Non-pigmented ciliary epithelial cell (primary cell): ENCODE data around the gene SMIM24.

Experiments
- DNase-seq: peaks from one replicate; pipeline ENCODE4 v3.0.0-alpha.2; 2010; ENCODE audit warnings: low read depth

SMIM24 gene

DNA sequence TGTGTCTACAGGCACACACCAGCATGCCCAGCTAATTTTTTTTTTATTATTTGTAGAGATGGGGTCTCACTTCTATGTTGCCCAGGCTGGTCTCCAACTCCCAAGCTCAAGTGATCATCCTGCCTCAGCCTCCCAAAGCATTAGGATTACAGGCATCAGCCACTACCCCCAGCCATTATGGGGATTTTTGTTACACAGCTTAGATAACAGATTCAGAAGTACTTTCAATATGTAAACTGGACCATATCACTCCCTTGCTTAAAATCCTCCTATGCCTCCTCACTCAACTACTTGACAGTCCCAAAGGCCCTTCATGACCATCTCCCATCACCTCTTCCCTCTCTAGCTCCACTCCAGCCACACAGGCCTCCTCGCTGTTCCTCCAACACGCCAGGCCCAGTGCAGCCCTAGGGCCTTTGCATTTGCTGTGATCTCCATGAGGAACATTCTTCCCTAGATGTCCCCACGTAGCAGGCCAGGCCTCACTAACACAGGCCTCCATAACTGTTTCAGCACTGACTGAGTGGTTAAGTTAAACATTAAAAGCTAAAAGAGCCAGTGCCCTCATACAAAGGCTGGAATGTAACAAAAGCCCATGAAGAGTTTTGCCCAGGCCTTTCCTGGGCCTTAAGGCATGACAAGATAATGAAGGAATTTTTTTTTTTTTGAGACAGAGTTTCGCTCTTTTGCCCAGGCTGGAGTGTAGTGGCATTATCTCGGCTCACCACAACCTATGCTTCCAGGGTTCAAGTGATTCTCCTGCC, 17.6 kb upstream of the SMIM24 start:
- DNase-seq, result no peak

DNA sequence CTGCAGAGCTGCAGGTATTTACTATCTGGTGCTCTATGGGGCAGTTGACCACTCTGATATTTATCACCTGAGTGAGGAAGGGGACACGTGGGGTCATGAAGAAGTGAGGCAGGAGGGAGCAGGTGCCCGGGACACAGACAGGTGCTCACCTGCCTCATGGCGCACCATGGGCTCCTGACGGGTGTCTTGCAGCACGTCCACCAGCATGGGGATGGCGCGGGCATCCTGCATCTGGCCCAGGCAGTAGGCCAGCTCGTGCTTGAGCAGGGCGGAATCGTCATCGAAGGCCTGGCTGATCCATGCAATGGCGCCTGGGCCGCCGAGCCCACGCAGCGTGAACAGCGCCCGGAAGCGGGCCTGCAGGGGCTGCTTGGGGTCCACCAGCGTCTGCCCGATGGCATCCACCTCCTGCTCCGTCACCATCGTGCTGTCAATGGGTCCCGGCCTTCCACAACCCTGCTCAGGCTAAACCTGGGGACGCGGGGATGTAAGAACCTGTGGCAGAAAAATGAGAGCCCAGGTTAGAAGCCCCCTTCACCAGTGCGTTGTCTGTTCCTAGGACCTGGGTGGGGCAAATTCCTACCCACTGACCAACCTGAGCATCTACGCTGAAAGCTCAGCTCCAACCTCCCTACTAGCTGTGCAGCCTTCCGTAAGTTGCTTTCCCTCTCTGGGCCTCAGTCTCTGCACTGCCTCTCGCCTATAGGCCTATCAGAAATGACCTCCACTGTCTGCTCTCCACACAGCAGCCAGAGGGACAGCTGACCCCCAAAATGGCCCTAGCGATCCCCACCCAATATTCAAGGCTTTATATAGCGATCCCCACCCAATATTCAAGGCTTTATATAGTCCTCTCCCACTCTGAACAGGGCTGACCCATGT, 16.3 kb upstream of the SMIM24 start:
- DNase-seq, result no peak

DNA sequence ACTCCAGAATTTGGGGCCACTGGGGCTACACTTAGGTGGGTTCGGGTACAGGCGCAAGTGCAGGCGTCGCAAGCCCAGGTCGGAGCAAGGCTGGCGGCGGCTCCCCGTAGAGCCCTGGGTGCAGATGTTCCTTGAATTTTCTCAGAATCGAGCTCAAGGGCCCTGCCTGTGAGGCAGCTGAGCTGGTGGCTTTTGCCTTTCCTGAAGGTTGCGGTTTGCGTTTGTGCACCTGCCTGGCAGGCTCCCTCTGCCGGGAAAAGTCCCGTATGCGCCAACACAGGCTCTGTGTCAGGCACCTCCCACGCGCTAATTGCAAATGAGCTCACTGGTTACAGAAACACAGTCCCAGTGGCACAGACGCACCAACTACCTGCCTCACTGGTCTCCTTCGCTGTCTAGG, 14.2 kb upstream of the SMIM24 start:
- no peak for DNase-seq

DNA sequence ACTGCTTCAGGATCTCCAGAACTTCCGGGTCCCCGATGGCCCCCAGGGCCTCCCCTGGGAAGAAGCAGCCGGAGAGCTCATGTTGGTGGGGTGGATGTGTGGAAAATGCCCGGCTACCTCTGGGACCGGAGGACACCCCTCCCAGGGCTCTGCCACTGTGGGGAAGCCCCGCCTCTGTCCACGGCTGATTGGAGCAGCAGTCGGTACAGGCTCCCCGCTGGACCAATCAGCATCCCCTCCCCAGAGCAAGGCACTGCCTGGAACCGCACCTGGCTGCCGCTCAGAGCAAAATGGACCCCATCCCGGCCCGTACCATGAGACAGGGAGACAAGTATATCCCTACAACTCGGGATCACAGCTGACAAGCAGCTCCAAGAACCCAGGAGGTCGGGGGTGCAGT, 13.7 kb upstream of the SMIM24 start:
- DNase-seq, result no peak

DNA sequence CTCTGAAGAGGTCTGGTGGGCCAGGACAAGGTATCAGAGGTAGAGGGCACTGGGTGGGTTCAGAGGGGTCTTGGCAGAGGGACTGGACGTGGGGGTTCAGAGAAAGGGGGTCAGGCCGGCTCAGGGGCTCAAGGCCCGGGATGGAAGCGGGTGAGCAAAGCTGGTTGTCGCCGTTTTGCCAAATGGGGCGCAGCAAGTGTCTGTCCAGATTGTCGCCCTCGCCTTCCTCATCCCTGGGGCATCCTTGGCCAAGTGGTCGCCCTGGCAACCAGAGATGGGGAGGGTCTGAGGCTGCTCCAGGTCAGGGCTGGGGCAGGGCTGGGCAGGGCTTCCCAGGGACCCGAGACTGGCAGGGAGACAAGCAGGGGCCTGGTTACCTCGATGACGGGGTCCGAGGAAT, 13.3 kb upstream of the SMIM24 start:
- no peak for DNase-seq

DNA sequence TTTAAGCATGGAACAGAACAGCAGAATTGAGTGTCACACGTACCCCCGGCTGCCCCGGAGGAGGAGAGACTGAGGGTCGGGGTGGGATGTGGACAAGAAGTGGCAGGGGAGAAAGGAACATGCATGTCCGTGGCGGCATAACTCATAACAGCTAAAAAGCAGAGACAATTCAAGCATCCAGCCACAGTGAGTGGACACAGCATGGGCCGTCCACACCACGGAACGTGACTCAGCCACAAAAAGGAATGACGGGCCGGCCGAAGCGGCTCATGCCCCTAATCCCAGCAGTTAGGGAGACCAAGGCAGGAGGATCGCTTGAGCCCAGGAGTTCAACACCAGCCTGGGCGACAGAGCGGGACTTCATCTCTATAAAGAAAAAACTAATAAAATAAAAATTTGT, 12.6 kb upstream of the SMIM24 start:
- no peak for DNase-seq

DNA sequence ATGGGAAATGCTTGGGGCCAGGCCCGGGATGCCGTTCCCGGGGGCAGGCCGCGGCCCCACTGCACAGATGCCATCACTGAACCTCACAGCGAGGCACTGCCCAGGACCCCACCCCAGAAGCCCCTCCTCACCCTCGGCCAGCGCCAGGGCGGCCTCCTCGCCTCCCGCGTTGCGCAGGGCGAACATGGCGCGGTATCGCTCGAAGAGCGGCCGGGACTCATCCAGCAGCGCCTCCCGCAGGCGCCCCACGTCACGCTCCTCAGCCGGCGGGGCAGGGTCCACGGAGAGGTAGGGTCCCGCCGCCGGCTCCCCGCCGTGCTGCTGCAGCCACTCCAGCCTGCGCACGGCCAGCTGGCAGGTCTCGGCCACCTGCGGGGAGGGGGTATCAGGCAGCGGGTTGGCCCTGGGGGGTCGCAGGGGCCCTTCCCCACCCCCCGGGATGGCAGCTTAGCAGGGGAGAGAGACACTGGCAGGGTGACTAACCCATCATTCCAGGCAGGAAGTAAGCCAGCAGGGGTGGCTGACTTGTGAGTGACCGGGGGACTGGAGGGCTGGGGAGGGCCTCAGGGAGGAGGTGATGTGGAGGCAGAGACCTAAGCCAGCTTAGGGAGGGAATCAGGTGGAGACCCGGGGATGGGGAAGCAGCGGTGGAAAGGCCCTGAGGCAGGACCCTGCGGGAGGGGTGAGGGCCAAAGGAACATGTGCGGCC, 12.0 kb upstream of the SMIM24 start:
- DNase-seq, result no peak

DNA sequence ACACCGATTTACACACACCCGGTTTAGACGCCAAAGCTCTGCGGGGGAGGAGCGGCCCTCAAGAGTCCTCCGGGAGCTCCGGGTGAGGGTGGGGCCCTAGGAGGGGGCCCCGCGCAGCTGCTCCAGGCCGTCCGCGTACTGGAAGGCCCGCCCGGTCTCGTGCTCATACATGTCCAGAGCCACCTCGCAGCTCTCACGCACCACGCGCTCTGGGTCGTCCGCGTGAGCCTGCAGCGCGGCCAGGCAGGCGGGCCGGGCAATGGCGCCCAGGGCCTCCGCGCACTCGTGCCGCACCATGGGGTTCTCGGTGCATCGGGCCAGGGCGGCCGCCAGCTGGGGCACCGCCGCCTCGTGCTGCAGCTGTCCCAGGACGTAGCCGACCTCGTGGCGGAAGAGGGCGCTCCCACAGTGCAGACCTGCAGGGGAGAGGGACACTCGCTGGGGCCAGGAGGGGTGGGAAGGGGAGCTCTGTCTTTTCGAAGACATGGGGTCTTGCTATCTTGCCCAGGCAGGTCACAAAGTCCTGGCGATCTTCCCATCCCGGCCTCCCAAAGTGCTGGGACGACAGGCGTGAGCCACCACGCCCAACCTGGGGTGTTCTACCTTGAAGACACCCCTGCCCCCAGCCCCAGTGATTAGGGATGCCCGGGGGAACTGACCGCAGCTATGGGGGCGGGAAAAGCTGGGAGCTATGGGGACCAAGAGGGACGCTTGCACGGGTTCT, 11.2 kb upstream of the SMIM24 start:
- DNase-seq, result no peak

DNA sequence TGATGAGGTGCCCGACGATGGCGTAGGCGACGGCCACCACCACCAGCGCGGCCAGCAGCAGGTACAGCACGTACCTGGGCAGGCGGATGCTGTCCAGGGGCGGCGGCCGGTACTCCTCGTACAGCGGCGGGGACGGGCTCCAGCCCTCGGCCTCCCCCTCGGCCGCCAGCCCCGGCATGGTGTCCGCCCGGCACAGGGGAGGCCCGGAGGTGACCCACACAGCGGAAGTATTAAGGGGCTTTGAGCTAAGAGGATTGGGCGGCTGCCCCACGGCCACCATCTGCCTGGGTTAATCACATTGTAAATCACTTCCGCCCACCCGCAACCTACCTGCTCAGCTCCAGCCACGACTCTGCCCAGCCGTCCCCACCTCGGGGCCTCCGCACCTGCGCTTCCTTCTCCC, 2.9 kb upstream of the SMIM24 start, which contains the start of gene SMIM44:
Gene SMIM44, minus strand, starts transcription at position 216 of the 403 bp plus-strand sequence. Its CDS starts 38 bp downstream, at position 178.
- DNase-seq, result no peak

DNA sequence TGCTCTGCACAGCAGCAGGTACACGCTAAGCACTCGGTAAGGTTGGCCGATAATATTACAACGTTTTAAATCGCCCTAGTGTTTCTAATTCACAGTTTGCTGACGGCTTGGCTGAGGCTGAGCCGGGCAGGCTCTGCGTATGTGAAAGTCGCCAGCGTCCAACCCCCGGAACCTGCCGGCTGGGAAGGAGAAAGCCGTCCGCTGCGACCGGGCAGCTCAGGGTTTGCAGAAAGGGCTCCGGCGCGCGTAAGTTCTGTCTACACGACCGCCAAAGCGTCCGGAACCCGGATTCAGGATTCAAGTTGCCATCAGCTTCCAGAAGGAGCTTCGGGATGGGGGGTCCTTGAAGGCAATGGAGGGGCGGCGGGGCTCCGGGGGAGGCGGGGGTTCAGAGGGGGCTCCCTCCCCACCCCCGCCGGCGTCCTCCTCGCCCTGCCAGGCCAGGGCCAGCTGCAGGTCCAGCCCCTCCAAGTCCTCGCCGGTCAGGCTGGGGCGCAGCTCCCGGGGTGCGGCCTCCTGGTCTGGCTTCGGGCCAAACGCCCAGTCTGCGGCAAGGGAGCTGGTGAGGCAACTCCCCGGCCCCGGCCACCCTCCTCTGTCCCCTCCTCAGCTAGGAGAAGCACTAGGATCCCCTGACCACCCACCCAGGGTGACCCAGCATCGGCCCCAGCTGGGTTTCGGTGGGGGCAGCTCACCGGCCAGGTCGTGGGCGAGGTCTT, 2.3 kb upstream of the SMIM24 start:
- no peak for DNase-seq

DNA sequence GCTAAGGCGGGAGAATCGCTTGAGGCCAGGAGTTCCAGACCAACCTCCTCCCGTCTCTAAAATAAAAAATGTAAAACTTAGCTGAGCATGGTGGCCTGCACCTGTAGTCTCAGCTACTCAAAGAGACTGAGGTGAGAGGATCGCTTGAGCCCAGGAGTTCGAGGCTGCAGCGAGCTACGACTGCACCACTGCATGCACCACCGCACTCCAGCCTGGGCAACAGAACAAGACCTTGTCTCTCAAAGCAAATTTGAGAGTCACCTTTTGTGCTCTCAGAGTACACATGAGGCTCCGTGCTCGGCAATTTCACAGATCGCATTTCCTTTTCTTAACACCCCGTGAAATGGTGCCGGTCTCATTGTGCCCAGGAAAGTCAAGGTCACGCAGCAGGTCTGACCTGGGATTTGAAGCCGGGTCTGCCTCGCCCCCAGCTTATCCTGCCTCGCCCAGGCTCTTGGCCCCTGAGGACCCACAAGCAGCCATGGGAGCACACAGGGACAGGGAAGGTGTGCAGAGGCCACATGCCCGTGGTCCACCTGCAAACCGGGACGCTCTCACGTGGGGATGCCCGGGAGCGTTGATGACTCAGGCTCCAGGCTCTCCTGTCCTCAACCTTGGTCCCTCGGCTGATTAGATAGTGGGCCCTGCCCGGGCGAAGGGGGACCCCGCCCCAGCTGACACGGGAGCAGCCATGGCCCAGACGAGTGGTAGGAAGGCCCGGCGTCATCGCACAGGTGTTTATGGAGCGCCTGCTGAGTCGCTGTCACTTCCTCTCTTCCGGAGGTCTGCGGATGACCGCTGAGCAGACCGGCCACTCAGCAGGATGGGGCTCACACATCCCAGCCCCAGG, 1.1 kb upstream of the SMIM24 start:
- DNase-seq, result no peak

DNA sequence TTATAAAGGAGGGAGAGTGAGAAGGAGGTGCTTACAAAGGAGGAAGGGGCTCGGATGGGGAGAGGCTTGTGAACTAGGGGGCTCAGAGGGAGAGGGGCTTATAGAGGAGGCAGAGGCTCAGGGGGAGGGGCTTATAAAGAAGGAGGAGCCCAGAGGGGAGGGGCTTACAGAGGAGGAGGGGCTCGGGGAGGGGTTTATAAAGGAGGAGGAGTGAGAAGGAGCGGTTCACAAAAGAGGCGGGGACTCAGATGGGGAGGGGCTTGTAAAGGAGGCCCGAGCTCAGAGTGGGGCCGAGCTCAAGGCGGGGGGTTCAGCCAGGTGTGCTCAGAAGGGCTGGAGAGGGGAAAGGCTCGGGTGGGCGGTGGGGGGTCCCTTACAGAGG, 500 bp downstream of the SMIM24 start:
- DNase-seq, result no peak

DNA sequence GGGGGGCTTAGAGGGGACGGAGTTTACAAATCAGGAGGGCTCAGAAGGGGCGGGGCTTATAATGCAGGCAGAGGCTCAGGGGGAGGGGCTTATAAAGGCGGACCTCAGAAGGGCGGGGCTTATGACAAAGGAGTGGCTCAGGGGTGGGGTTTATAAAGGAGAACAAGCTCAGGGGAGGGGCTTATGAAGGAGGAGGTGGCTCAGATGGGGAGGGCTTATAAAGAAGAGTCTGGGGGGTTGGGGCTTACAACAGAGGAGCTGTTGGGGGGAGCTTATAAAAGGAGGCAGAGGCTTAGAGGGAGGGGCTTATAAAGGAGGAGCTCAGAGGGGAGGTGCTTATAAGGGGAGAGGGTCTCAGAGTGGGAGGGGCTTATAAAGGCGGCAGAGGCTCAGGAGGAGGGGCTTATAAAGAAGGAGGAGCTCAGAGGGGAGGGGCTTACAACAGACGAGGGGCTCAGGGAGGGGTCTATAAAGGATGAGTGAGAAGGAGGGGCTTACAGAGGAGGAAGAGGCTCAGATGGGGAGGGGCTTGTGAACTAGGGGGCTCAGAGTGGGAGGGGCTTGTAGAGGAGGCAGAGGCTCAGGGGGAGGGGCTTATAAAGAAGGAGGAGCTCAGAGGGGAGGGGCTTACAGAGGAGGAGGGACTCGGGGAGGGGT, 1.0 kb downstream of the SMIM24 start:
- DNase-seq, result no peak

DNA sequence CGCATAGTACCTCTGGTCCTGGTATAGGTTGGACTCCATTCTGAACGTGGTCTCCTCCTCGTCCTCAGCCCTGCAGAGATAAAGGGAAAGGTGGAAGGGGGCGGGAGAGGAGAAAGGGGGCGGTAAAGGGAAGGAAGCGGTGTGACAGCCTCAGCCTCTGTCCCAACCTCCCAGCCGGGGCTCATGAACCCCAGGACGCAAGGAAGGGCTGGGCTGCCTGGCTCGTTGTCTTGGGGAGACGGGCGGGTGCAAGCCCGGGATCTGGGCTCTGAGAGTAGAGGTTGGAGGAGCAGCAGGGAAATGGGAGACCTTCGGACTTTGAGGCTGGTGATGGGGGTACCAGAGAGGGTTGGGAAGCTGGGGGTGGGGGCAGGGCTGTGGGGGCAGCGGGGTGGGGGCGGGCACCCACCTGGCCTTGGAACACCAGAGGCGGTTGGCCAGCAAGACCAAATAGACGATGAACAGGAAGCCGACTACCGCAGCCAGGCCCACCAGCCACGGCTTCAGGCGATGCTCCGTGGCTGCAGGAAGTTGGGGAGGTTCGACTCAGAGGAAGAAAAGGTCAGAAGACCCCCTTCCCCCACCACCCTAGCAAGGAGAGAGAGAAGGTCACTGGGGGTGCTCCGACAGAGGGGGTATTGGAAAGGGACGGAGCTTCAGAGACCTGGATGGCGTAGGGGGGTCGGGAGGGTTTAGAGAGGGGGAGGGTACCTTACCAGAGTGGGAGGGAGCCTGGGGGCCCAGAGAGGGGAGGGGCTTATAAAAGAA, 1.7 kb downstream of the SMIM24 start:
- no peak for DNase-seq

DNA sequence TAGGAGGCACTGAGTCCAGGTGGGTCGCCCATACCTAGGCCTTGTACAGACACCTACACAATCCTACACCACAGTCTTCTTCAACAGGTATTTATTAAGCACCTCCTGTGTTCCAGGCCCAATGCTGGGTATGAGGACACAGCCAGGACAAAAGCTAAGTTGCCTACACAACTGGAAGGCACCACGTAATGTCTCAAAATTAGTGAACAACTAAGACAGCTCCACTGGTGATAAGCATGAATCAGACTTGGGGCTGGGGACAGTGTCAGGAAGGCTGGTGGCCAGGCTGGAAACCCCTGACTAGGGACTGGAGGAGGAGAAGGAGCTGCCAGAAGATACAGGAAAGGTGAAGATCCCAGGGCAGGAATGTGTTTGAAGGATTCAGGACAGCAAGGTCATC, 2.4 kb downstream of the SMIM24 start:
- DNase-seq, result no peak

DNA sequence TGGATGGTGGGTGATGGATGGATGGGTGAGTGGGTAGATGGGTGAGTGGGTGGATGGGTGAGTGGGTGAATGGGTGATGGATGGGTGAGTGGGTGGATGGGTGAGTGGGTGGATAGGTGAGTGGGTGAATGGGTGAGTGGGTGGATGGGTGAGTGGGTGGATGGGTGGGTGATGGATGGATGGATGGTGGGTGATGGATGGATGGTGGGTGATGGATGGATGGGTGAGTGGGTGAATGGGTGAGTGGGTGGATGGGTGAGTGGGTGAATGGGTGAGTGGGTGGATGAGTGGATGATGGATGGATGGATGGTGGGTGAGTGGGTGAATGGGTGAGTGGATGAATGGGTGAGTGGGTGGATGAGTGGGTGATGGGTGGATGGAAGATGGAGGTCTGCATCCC, 2.8 kb downstream of the SMIM24 start:
- DNase-seq, result no peak

DNA sequence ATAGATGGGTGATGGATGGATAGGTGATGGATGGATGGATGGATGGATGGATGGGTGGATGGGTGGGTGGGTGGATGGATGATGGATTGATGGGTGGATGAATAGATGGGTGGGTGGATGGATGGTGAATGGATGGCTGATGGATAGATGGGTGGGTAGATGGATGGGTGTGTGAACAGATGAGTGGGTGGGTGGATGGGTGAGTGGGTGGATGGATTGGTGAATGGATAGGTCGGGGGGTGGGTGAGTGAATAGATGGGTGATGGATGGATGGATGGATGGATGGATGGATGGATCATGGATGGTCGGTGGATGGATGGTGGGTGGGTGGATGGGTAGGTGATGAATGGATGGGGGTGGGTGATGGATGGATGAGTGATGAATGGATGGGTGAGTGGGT, 3.5 kb downstream of the SMIM24 start:
- DNase-seq, result no peak

DNA sequence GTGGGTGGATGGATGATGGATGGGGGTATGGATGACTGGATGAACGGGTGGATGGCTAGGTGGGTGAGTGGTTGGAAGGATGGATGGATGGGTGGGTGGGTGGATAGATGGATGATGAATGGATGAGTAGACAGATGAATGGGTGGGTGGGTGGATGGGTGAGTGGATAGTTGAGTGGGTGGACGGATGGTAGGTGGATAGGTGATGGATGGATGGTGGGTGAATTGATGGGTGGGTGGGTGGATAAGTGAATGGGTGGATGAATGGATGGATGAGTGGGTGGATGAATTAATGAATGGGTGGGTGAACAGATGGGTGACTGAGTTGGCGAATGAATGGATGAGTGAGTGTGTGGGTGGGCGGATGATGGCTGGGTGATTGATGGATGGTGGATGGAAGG, 4.9 kb downstream of the SMIM24 start:
- no peak for DNase-seq

DNA sequence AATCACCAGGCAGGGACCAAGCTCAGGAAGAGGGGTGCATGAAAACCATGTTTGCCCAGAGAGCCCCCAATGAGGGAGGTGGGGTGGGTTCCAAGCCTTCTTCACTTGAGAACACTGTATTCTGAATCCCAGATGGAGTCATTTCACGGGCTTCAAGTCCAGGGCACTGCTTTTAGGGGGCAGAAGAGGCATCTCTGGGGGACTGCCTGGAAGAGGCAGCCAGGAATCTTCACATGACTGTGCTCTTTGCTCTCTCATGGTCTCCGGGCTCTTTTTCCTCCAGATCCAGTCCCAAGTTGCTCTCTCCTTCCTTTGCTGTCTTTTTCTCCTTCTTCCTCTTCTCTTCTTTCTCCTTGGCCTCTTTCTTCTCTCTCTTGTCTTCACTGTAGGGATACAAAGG, 5.7 kb downstream of the SMIM24 start:
- no peak for DNase-seq
